ENCODE results near the gene RIPPLY2.

DNA sequence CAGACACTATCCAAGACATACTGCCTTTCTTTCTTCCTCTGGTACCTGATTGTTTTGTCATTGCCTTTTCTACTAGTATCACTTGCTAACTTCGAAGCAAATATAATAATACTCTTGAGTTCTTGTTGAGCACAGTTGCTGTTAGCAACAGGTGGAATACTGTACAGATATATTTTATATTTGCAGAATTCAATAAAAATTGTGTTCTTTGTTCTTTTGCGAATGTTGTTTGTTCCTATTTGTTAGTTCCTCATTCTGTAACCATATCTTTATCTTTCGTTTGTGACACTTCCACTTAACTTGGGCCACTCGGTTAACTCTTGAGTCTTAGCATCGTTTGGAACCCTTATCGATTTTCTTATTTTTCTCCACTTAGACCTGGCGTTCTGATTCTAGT is 7.2 kb downstream of the RIPPLY2 start:
- TF ChIP-seq, protein P1, sequence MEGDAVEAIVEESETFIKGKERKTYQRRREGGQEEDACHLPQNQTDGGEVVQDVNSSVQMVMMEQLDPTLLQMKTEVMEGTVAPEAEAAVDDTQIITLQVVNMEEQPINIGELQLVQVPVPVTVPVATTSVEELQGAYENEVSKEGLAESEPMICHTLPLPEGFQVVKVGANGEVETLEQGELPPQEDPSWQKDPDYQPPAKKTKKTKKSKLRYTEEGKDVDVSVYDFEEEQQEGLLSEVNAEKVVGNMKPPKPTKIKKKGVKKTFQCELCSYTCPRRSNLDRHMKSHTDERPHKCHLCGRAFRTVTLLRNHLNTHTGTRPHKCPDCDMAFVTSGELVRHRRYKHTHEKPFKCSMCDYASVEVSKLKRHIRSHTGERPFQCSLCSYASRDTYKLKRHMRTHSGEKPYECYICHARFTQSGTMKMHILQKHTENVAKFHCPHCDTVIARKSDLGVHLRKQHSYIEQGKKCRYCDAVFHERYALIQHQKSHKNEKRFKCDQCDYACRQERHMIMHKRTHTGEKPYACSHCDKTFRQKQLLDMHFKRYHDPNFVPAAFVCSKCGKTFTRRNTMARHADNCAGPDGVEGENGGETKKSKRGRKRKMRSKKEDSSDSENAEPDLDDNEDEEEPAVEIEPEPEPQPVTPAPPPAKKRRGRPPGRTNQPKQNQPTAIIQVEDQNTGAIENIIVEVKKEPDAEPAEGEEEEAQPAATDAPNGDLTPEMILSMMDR (IDR thresholded peaks at IDR 0.05), result no peak
- TF ChIP-seq POLR2A (IDR thresholded peaks at IDR 0.05), result no peak
